ENCODE results near the gene UQCR11.

Gene UQCR11

DNA sequence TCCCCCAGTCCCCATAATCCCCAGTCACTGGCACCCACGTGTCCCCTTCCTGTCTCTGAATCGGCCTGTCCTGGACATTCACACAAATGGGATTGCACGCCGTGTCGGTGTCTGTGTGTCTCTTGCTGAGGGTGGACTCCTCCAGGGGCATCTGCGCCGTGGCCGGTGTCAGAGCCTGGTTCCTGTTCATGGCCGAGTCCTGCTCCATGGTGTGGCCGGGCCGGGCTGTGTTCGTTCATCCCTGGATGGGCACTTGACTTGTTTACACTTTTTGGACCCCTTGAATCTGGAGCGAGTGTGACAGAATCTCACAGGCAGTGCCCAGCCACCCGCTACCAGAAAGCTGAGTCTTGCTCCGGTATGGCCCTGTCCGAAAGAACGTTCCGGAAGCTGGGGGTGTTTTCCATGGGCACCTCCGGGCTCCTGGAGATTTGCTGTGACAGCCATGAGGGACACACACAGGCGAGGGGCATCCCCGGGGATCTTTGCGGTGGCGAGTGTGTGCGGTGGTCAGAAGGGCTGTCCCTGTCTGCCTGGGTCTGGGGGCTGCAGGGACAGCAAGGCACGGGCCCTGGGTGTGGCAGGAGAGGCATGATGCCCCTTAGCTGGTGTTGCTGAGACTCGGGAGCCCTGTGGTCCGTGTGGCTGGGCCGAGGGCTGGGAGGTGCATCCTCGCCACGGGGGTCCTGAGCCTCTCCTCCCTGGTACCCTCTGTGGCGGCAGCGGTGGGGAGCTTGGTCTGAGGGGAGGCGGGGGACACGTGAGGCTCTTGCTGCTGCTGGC is 30.7 kb downstream of the UQCR11 start:
- TF ChIP-seq JUND (IDR thresholded peaks at IDR 0.05; ENCODE audit: low read depth), result no peak
- in situ Hi-C loops (cut with HindIII; ENCODE audit: low pct_unique_long_range_greater_than_20kb, low sequenced_read_pairs), result no loop called here
- DNase-seq (ENCODE audit: low read depth in 1 of 2, low spot score in 1 of 2), result no peak

DNA sequence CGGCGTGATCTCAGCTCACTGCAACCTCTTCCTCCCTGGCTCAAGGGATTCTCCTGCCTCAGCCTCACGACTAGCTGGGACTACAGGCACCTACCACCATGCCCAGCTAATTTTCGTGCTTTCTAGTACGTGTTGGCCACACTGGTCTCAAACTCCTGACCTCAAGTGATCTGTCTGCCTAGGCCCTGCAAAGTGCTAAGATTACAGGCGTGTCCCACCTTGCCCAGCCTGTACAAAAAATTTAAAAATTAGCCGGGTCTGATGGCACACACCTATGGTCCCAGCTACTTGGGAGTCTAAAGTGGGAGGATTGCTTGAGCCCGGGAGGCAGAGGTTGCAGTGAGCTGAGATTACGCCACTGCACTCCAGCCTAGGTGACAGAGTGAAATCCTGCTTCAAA is 32.5 kb downstream of the UQCR11 start:
- TF ChIP-seq JUND (IDR thresholded peaks at IDR 0.05; ENCODE audit: low read depth), result no peak
- in situ Hi-C loops (cut with HindIII; ENCODE audit: low pct_unique_long_range_greater_than_20kb, low sequenced_read_pairs), result no loop called here
- no peak for DNase-seq (ENCODE audit: low read depth in 1 of 2, low spot score in 1 of 2)

DNA sequence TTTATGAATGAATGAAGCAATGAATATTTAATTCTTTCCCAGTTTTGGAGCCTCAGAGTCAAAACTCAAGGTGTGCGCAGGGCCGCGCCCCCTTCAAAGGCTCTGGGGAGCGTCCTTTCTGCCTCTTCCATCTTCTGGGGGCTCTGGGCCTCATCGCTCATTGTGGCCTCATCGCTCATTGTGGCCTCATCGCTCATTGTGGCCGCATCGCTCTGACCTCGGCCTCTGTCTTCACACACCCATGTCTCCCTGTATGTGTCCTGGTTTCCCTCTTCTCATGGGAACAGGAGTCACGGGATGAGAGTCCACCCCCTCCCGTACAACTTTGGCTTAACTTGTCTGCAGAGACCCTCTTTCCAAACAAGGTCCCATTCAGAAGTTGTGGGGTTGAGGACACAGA is 33.9 kb downstream of the UQCR11 start:
- in situ Hi-C loops (cut with HindIII; ENCODE audit: low pct_unique_long_range_greater_than_20kb, low sequenced_read_pairs), result no loop called here
- no peak for TF ChIP-seq JUND (IDR thresholded peaks at IDR 0.05; ENCODE audit: low read depth)
- DNase-seq (ENCODE audit: low read depth in 1 of 2, low spot score in 1 of 2), result no peak

DNA sequence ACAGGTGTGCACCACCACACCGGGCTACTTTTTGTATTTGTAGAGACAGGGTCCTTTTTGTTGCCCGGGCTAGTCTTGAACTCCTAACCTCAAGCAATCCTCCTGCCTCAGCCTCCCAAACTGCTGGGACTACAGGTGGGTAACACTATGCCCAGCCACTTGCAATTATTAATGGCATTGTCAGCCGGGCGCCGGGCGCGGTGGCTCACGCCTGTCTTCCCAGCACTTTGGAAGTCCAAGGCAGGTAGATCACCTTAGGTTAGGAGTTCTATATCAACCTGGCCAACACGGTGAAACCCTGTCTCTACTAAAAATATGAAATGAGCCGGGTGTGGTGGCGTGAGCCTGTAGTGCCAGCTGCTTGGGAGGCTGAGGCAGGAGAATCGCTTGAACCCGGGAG is 34.4 kb downstream of the UQCR11 start:
- no peak for DNase-seq (ENCODE audit: low read depth in 1 of 2, low spot score in 1 of 2)
- TF ChIP-seq JUND (IDR thresholded peaks at IDR 0.05; ENCODE audit: low read depth), result no peak
- in situ Hi-C loops (cut with HindIII; ENCODE audit: low pct_unique_long_range_greater_than_20kb, low sequenced_read_pairs), result no loop called here

DNA sequence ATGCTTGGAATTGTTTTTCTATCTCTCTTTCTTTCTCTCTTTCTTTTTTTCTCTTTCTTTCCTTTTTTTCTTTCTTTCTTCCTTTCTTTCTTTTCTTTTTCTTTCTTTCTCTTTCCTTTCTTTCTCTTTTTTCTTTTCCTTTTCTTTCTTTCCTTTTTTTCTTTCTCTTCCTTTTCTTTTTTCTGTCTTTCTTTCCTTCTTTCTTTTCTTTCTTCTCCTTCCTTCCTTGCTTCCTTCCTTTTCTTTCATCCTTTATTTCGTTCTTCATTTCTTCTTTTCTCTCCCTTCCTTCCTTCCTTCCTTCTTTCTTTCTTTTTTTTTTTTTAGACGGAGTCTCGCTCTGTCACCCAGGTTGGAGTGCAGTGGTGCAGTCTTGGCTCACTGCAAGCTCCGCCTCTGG is 35.3 kb downstream of the UQCR11 start:
- in situ Hi-C loops (cut with HindIII; ENCODE audit: low pct_unique_long_range_greater_than_20kb, low sequenced_read_pairs), result no loop called here
- DNase-seq (ENCODE audit: low read depth in 1 of 2, low spot score in 1 of 2), result no peak
- TF ChIP-seq JUND (IDR thresholded peaks at IDR 0.05; ENCODE audit: low read depth), result no peak

DNA sequence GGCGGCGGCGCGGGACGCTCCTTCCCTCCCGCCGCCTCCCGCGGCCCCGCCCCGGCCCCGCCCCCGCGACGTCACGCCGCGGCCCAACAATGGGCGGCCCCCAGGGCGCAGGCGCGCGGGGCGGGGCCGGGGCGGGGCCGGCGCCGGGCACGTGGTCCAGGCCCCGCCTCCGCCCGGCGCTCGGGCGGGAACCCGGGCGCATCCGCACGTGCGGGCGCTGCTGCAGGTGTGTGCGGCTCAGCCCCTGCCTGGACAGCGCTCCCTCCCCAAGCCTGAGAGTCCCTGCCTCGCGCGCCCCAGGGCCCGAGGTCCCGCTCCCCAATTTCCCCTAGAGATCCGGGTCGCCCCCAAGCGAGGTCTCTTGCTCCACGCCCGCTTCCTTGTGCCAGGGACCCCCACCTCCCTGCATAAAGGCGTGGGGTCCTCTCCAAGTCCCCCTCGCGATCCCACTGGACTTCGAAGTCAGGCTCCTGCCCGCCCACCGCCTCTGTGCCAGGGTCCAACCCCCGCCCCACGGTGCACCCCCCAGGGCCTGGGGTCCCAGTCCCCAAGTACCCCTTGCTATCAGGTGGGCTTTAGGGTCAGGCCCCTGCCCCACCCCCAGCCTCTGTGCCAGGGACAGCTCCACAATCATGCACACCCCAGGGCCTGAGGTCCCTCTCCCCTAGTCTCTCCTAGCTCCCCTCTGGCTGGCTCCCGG is 36.8 kb downstream of the UQCR11 start, which contains the start of gene MEX3D:
Gene MEX3D (minus strand): TSS at position 6 of the 700 bp plus-strand sequence. CDS start 267 bp downstream, outside the sequence.
- peak; percentile 83 to 85 for DNase-seq (ENCODE audit: low read depth in 1 of 2, low spot score in 1 of 2)
- no peak for TF ChIP-seq JUND (IDR thresholded peaks at IDR 0.05; ENCODE audit: low read depth)
- in situ Hi-C loops (cut with HindIII; ENCODE audit: low pct_unique_long_range_greater_than_20kb, low sequenced_read_pairs), result no loop called here

DNA sequence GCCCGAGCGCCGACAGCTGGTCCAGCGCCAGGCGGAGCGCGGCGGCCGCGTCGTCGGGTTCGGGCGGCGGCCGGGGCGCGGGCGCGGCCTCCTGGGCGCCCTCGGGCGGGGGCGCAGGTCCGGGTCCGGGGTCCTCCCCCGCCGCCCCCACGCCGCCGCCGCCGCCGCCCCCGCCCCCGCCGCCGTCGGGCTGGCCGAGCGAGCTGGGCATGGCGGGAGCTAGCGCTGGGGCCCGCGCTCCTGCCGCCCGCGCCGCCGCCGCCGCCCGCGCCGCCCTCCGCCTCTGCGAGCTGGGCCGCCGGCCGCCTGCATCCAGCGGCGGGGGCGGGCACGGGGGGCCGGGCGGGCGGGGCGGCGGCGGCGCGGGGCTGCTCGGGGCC is 37.4 kb downstream of the UQCR11 start:
- no peak for TF ChIP-seq JUND (IDR thresholded peaks at IDR 0.05; ENCODE audit: low read depth)
- in situ Hi-C loops (cut with HindIII; ENCODE audit: low pct_unique_long_range_greater_than_20kb, low sequenced_read_pairs), result no loop called here
- no peak for DNase-seq (ENCODE audit: low read depth in 1 of 2, low spot score in 1 of 2)

DNA sequence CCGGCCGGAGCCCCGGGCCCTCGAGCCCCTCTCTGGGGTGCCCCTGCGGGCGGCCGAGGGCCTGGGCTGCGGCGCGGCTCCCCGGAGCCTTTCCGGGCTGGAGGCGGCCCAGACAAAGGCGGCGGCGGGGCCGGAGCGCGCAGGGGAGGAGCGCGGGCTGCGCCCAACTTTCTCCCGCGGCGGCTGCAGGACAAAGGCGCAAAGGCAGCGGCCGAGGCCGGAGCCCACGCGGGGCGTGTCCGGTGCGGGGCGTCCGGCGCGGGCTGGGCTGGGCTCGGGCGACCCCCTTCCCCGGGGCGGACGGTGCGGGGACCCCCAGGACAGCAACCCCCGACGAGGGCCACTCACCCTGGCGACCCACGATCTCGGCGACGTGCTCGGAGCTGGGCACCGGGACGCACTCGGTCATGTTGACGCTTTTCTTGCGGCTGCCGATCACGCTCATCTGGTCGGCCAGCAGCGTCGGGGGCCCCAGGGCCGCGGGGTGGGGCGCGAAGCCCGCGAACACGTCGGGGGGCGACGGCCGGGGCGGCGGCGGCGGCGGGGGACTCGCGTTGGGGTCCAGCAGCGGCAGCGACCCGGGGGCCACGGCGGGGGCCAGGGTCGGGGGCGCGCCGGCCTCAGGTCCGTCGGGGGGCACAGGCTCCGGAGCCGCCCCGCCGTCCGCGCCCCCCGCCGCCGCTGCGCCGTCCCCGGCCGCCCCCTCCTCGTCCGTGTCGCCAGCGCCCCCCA is 38.0 kb downstream of the UQCR11 start:
- in situ Hi-C loops (cut with HindIII; ENCODE audit: low pct_unique_long_range_greater_than_20kb, low sequenced_read_pairs), result no loop called here

DNA sequence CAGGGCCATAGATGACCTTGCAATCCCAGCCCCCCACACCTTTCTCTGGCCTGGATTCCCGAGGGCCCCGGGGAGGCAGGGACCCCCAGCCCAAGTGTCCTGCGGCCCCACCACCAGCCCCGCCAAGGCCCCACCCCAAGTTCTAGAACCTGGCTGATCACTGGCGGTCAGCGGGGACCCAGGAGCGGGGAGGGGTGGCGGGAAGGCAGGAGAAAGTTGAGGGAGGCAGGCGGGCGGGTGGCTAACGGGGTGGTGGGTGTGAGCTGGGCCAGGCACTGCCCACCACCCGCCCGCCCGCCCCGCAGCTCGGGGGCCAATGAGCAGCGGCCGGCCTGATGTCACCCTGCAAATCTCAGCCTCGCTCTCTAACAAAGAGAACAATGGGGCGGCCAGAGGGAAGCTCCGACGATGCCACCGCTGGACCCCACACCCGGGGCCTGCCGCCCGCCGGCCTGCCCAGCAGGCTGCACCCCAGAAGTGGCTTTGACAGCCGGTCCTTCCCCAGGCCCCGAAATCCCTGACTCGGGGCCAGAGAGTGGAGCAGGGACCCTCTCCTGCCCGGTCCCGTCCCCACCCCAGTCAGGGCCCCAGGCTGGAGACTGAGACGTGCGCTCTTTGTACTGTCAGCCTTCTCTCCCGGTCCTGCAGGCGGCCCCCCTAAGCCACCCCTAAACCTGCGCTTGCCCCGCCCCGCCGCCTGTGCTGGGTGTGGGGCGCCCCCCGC is 38.7 kb downstream of the UQCR11 start:
- DNase-seq (ENCODE audit: low read depth in 1 of 2, low spot score in 1 of 2), result peak; percentile 86 to 94
- no peak for TF ChIP-seq JUND (IDR thresholded peaks at IDR 0.05; ENCODE audit: low read depth)
- in situ Hi-C loops (cut with HindIII; ENCODE audit: low pct_unique_long_range_greater_than_20kb, low sequenced_read_pairs), result no loop called here

More for the DNA sequence above, 38.0 kb downstream of the UQCR11 start:
- peak in 1 of 2 experiments; percentile 33 for DNase-seq (ENCODE audit: low read depth in 1 of 2, low spot score in 1 of 2)
- TF ChIP-seq JUND (IDR thresholded peaks at IDR 0.05; ENCODE audit: low read depth), result no peak

DNA sequence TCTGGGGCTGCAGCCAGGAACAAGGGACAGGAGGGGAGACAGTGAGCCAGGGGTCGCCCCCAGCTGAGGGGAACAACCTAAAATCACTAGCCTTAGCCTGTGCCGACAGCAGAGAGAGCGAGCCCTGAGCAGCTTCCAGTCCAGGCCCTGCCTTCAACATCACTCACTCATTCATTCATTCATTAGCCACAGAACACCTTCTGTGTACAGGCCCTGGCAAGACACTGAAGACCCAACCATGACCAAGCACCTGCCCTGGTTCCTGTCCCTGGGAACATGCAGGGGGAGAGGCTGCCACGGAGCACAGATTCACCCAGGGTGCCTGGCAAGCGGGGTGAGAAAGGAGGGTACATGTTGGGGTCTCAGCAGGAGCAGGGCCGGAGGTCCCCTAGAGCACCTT is 42.0 kb downstream of the UQCR11 start:
- DNase-seq (ENCODE audit: low read depth in 1 of 2, low spot score in 1 of 2), result no peak
- TF ChIP-seq JUND (IDR thresholded peaks at IDR 0.05; ENCODE audit: low read depth), result no peak
- in situ Hi-C loops (cut with HindIII; ENCODE audit: low pct_unique_long_range_greater_than_20kb, low sequenced_read_pairs), result no loop called here

DNA sequence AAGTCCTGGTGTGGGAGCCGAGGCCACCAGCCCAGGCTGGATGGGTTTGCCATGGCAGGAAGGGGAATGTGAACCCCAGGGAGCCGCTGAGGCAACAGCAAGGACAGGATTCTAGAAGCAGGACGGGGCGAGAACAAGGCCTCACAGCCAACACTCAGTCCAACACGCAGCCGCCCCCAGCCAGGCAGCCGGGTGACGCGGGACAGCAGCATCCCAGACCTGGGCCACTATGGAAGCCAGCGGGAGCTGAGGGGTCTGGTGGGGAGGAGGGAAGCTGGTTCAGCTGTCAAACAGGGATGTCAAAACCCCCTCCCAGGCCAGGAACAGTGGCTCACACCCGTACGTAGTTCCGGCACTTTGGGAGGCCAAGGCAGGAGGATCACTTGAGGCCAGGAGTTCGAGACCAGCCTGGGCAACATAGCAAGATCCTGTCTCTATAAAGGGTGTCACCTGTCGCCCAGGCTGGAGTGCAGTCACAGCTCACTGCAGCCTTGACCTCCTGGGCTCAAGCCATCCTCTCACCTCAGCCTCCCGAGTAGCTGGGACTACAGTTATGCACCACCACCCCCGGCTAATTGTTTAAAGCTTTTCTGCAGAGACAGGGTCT is 43.9 kb downstream of the UQCR11 start:
- TF ChIP-seq JUND (IDR thresholded peaks at IDR 0.05; ENCODE audit: low read depth), result no peak
- in situ Hi-C loops (cut with HindIII; ENCODE audit: low pct_unique_long_range_greater_than_20kb, low sequenced_read_pairs), result no loop called here
- no peak for DNase-seq (ENCODE audit: low read depth in 1 of 2, low spot score in 1 of 2)

Data from T47D (cell line).